Ishikawa (cell line): ENCODE data around the gene PPP4C.

Experiments
- EGR1 ChIP-seq: IDR thresholded peaks from 2 replicates; pipeline ENCODE4 v1.6.1; 2012
- EP300 ChIP-seq: IDR thresholded peaks from 2 replicates; pipeline ENCODE4 v1.6.1; 2012; ENCODE audit warnings: borderline replicate concordance
- FOXM1 ChIP-seq: IDR thresholded peaks from 2 replicates; pipeline ENCODE4 v1.6.1; 2012; ENCODE audit warnings: low read depth, borderline replicate concordance
- MAX ChIP-seq: IDR thresholded peaks from 2 replicates; pipeline ENCODE4 v1.6.1; 2012
- NFIC ChIP-seq: IDR thresholded peaks from 2 replicates; pipeline ENCODE4 v1.6.1; 2012
- RAD21 ChIP-seq: IDR thresholded peaks from 2 replicates; pipeline ENCODE4 v1.6.1; 2012; ENCODE audit warnings: low read depth
- TAF1 ChIP-seq: IDR thresholded peaks from 2 replicates; pipeline ENCODE4 v1.6.1; 2012; ENCODE audit warnings: low read depth, mild to moderate bottlenecking
- TEAD4 ChIP-seq: IDR thresholded peaks from 2 replicates; pipeline ENCODE4 v1.6.1; 2012
- USF1 ChIP-seq: IDR thresholded peaks from 2 replicates; pipeline ENCODE4 v1.6.1; 2012
- YY1 ChIP-seq: IDR thresholded peaks from 2 replicates; pipeline ENCODE4 v1.6.1; 2012; ENCODE audit warnings: low read depth
- ZBTB7A ChIP-seq: IDR thresholded peaks from 2 replicates; pipeline ENCODE4 v1.6.1; 2012; ENCODE audit warnings: low read depth
- TF ChIP-seq, protein P1 (sequence below): IDR thresholded peaks from 2 replicates; pipeline ENCODE4 v1.6.1; 2012; ENCODE audit warnings: low read depth, mild to moderate bottlenecking

- TF ChIP-seq EGR1 = no peak
- no peak for TF ChIP-seq TAF1
- TF ChIP-seq, protein P1, sequence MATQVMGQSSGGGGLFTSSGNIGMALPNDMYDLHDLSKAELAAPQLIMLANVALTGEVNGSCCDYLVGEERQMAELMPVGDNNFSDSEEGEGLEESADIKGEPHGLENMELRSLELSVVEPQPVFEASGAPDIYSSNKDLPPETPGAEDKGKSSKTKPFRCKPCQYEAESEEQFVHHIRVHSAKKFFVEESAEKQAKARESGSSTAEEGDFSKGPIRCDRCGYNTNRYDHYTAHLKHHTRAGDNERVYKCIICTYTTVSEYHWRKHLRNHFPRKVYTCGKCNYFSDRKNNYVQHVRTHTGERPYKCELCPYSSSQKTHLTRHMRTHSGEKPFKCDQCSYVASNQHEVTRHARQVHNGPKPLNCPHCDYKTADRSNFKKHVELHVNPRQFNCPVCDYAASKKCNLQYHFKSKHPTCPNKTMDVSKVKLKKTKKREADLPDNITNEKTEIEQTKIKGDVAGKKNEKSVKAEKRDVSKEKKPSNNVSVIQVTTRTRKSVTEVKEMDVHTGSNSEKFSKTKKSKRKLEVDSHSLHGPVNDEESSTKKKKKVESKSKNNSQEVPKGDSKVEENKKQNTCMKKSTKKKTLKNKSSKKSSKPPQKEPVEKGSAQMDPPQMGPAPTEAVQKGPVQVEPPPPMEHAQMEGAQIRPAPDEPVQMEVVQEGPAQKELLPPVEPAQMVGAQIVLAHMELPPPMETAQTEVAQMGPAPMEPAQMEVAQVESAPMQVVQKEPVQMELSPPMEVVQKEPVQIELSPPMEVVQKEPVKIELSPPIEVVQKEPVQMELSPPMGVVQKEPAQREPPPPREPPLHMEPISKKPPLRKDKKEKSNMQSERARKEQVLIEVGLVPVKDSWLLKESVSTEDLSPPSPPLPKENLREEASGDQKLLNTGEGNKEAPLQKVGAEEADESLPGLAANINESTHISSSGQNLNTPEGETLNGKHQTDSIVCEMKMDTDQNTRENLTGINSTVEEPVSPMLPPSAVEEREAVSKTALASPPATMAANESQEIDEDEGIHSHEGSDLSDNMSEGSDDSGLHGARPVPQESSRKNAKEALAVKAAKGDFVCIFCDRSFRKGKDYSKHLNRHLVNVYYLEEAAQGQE = no peak
- no peak for TF ChIP-seq FOXM1
- no peak for TF ChIP-seq USF1
- no peak for TF ChIP-seq YY1
- TF ChIP-seq MAX = no peak
- no peak for TF ChIP-seq TEAD4
- TF ChIP-seq EP300 = no peak
- no peak for TF ChIP-seq NFIC
- TF ChIP-seq RAD21 = no peak
- no peak for TF ChIP-seq ZBTB7A
Observed at GRCh38 chr16:30070490-30070889, 5.3 kb upstream of the PPP4C start.
